Keratinocyte (primary cell): Measurements from ENCODE around the gene FLRT1.

Experiments
- CTCF ChIP-seq, 3 experiments: IDR thresholded peaks in 1 of 3; conservative IDR thresholded peaks in 1 of 3; optimal IDR thresholded peaks in 1 of 3; 2 replicates in 2 of 3; 3 replicates in 1 of 3; pipeline versions ENCODE3 to v1.5.1; 2011; ENCODE audit warnings: low read length in 3 of 3, mild to moderate bottlenecking in 3 of 3, moderate library complexity in 2 of 3, control low read depth in 1 of 3, inconsistent platforms in 1 of 3; ENCODE audit not compliant: insufficient read depth in 2 of 3; ENCODE audit errors: extremely low read depth in 1 of 3
- EZH2 ChIP-seq: IDR thresholded peaks from one replicate; pipeline ENCODE4 v1.6.1; 2012; ENCODE audit warnings: inconsistent platforms, mild to moderate bottlenecking, low read length, moderate library complexity

- TF ChIP-seq CTCF (optimal IDR thresholded peaks at IDR 0.05 in 1 of 3, IDR thresholded peaks at IDR 0.05 in 1 of 3, conservative IDR thresholded peaks at IDR 0.05 in 1 of 3; ENCODE audit: extremely low read depth in 1 of 3, insufficient read depth in 2 of 3, low read length in 3 of 3) (no peak), EZH2 (no peak)
Measured at GRCh38 chr11:64074239-64074638, 38.5 kb downstream of the FLRT1 start.
